NCI-H226 (cell line): ENCODE measurements around the gene FAM174C.
"Not testable (repeated sequence)": the region's sequence is repeated elsewhere in the genome, so short reads cannot be mapped to it uniquely, and the experiment has no call there.

ENCODE experiments used
- DNase-seq: peaks from one replicate; pipeline ENCODE4 v3.0.0-alpha.2; 2015

The FAM174C gene

GRCh38 chr19:1307755-1308303 is 32.5 kb downstream of the FAM174C start:
- no peak for DNase-seq

- DNase-seq, result no peak
These were observed 33.4 kb downstream of the FAM174C start for GRCh38 chr19:1308718-1309117.

GRCh38 chr19:1309977-1310852 is 34.9 kb downstream of the FAM174C start:
- no peak for DNase-seq

- DNase-seq, result no peak
These were observed 35.5 kb downstream of the FAM174C start for GRCh38 chr19:1310853-1311180.

GRCh38 chr19:1311543-1312091 is 36.3 kb downstream of the FAM174C start:
- no peak for DNase-seq

GRCh38 chr19:1312767-1313694 is 37.7 kb downstream of the FAM174C start:
- DNase-seq, result peak; percentile 77

GRCh38 chr19:1313695-1314613 is 38.6 kb downstream of the FAM174C start:
- DNase-seq, result no peak

- DNase-seq, result peak; percentile 17
These were observed 40.3 kb downstream of the FAM174C start for GRCh38 chr19:1315470-1316166.

- DNase-seq, result no peak
These were observed 41.1 kb downstream of the FAM174C start for GRCh38 chr19:1316466-1316865.

GRCh38 chr19:1317274-1318003 is 42.1 kb downstream of the FAM174C start:
- DNase-seq, result no peak

- no peak for DNase-seq
These were observed 43.5 kb downstream of the FAM174C start for GRCh38 chr19:1318678-1319471.

- not testable (repeated sequence) for DNase-seq
These were observed 44.9 kb downstream of the FAM174C start for GRCh38 chr19:1320282-1320650.

GRCh38 chr19:1321539-1321938 is 46.2 kb downstream of the FAM174C start:
- DNase-seq, result no peak

GRCh38 chr19:1322198-1322981 is 47.1 kb downstream of the FAM174C start:
- DNase-seq, result no peak

- DNase-seq, result no peak
These were observed 49.0 kb downstream of the FAM174C start for GRCh38 chr19:1324249-1324805.

- peak; percentile 57 for DNase-seq
These were observed 49.7 kb downstream of the FAM174C start for GRCh38 chr19:1324806-1325567.

- DNase-seq, result no peak
These were observed 50.4 kb downstream of the FAM174C start for GRCh38 chr19:1325568-1326294.
